DOHH2 (cell line): ENCODE results near the gene INSIG1.

Experiments used
- H3F3A ChIP-seq: fragments of 200-600 bp; sonication (generic), shearing (Covaris generic); 2 replicates; pipeline ENCODE4 v1.6.0; 2016; ENCODE audit warnings: antibody characterized with exemption, mild to moderate bottlenecking; ENCODE audit not compliant: control insufficient read depth, insufficient read depth
- H3K27ac ChIP-seq: fragments of 200-600 bp; sonication (generic); 2 replicates; pipeline ENCODE4 v1.5.1; 2014; ENCODE audit warnings: low read depth, mild to moderate bottlenecking, low read length, moderate library complexity
- H3K27me3 ChIP-seq: fragments of 200-600 bp; sonication (generic); 2 replicates; pipeline ENCODE4 v1.6.1; 2014; ENCODE audit warnings: mild to moderate bottlenecking, low read length, mixed read lengths; ENCODE audit not compliant: control insufficient read depth
- H3K36me3 ChIP-seq: fragments of 200-600 bp; sonication (generic); 2 replicates; pipeline ENCODE4 v1.6.1; 2014; ENCODE audit warnings: mild to moderate bottlenecking, low read length, moderate library complexity, mixed read lengths; ENCODE audit not compliant: control insufficient read depth
- H3K4me1 ChIP-seq: fragments of 200-600 bp; sonication (generic); 2 replicates; pipeline ENCODE4 v1.6.1; 2014; ENCODE audit warnings: mild to moderate bottlenecking, low read length, mixed read lengths; ENCODE audit not compliant: control insufficient read depth
- H3K4me2 ChIP-seq: fragments of 200-600 bp; sonication (generic); 2 replicates; pipeline ENCODE4 v1.6.0; 2014; ENCODE audit warnings: mild to moderate bottlenecking, low read length, moderate library complexity
- H3K4me3 ChIP-seq: fragments of 200-600 bp; sonication (generic); 2 replicates; pipeline ENCODE4 v1.5.1; 2014; ENCODE audit warnings: mild to moderate bottlenecking, low read length, mixed read lengths
- H3K79me2 ChIP-seq: fragments of 200-600 bp; sonication (generic); 2 replicates; pipeline ENCODE4 v1.6.1; 2014; ENCODE audit warnings: mild to moderate bottlenecking, low read length, mixed read lengths; ENCODE audit not compliant: control insufficient read depth
- H3K9me2 ChIP-seq: fragments of 200-600 bp; sonication (generic); replicated peaks from 2 replicates; pipeline ENCODE4 v1.6.1; 2014; ENCODE audit warnings: mild to moderate bottlenecking, low read length, mixed read lengths; ENCODE audit not compliant: control insufficient read depth
- H3K9me3 ChIP-seq: fragments of 200-600 bp; sonication (generic); 2 replicates; pipeline ENCODE4 v1.6.1; 2014; ENCODE audit warnings: antibody characterized with exemption, low read length, mixed read lengths; ENCODE audit not compliant: control insufficient read depth, insufficient read depth
- H4K20me1 ChIP-seq: fragments of 200-600 bp; sonication (generic); 2 replicates; pipeline ENCODE4 v1.6.0; 2014; ENCODE audit warnings: low read depth, mild to moderate bottlenecking, antibody characterized with exemption, low read length, moderate library complexity; ENCODE audit not compliant: control insufficient read depth, insufficient read depth
- CTCF ChIP-seq: fragments of 200-600 bp; sonication (generic); IDR thresholded peaks from one replicate; pipeline ENCODE4 v1.5.1; 2014; ENCODE audit warnings: antibody characterized with exemption, mild to moderate bottlenecking, low read depth, low read length; ENCODE audit not compliant: poor library complexity, severe bottlenecking
- EZH2phosphoT487 ChIP-seq: fragments of 200-600 bp; sonication (generic); IDR thresholded peaks from 2 replicates; pipeline ENCODE4 v1.6.1; 2017; ENCODE audit warnings: borderline replicate concordance, mild to moderate bottlenecking, antibody characterized with exemption, low read length, moderate library complexity, mixed read lengths

The INSIG1 gene

DNA sequence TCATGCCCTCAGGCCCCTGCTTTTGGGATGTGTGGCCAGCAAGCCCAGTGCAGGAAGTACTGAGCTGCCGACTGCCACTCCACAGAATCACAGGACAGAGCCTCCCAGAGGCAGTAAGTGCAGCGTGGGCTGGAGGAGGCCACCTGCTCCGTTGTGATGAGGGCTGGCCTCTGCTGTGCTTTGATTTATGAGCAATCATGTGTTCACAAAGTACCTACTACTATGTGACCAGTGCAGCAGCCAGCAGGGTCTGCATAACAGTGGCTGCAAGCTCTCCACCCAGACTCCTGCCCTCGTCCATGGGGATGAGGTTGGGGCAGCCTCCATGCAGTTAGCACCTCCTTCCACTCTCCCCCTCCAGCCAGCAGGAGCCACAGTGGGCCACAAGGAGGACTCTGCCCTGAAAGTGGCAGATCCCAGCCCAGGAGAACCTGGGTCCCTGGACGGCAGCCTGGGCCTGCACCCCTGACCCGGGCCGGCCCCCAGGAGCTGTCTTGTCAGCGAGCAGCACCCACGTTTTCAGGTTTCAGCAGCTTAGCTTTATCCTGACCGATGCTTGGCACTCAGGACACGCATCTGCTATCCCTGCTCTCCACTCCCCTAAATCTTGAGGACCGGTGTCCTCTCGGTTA is 37.7 kb upstream of the INSIG1 start:
- Histone ChIP-seq H4K20me1 (no peaks in the 10 kb centered on the region), H3K36me3 (no peaks in the 10 kb centered on the region), H3K4me2 (no peak overlapping the region), H3K4me1 (peaks cover 5% of the 10 kb centered on the region; the same call in 1 of the 2 replicates), H3K79me2 (no peaks in the 10 kb centered on the region), H3K27ac (no peak overlapping the region), H3F3A (no peaks in the 10 kb centered on the region), H3K9me2 (no peaks in the 10 kb centered on the region), H3K4me3 (no peak overlapping the region), H3K27me3 (no peaks in the 10 kb centered on the region), H3K9me3 (no peaks in the 10 kb centered on the region)
- TF ChIP-seq EZH2phosphoT487 (no peak), CTCF (no peak)

GRCh38 chr7:155260498-155260872 is 37.2 kb upstream of the INSIG1 start:
- Histone ChIP-seq H3K4me2 (no peak overlapping the region), H3K79me2 (no peaks in the 10 kb centered on the region), H3K27me3 (no peaks in the 10 kb centered on the region), H3K9me2 (no peaks in the 10 kb centered on the region), H3K4me1 (peaks cover under 1% of the 10 kb centered on the region; the same call in 1 of the 2 replicates), H3K9me3 (no peaks in the 10 kb centered on the region), H3K4me3 (no peak overlapping the region), H3F3A (no peaks in the 10 kb centered on the region), H3K36me3 (no peaks in the 10 kb centered on the region), H3K27ac (no peak overlapping the region), H4K20me1 (no peaks in the 10 kb centered on the region)
- no peak for TF ChIP-seq EZH2phosphoT487
- TF ChIP-seq CTCF, result no peak

GRCh38 chr7:155261031-155261985 is 36.4 kb upstream of the INSIG1 start:
- Histone ChIP-seq H3K79me2 (no peaks in the 10 kb centered on the region), H4K20me1 (no peaks in the 10 kb centered on the region), H3K4me1 (no peaks in the 10 kb centered on the region), H3K4me3 (no peak overlapping the region), H3K27ac (no peak overlapping the region), H3K36me3 (no peaks in the 10 kb centered on the region), H3K4me2 (no peak overlapping the region), H3K27me3 (no peaks in the 10 kb centered on the region), H3F3A (no peaks in the 10 kb centered on the region), H3K9me3 (no peaks in the 10 kb centered on the region), H3K9me2 (no peaks in the 10 kb centered on the region)
- TF ChIP-seq CTCF, result no peak
- TF ChIP-seq EZH2phosphoT487, result no peak
